Kidney (tissue), 14 donors: Measurements from ENCODE around the gene CHMP4A. TPM values are rescaled to one million over a fixed set of nuclear protein-coding genes. Genes with fewer than 3 reads are reported as not detected.

Experiments used
- DNase-seq, 5 donors: peaks; one replicate each; pipeline ENCODE4 v3.0.0-alpha.2; 2013 to 2020
- FAIRE-seq: peaks from 2 replicates; lab custom pipeline; 2012; peaks lifted over from hg19 to GRCh38; lab: Jason Lieb, UNC
- H3K27ac ChIP-seq, 2 donors: one replicate each; pipeline ENCODE4 v1.7.0; 2013; ENCODE audit warnings: low read depth in 2 of 2, low read length in 2 of 2, inconsistent platforms in 1 of 2
- H3K27me3 ChIP-seq: one replicate; pipeline ENCODE4 v1.7.1; 2013; ENCODE audit warnings: low read length, inconsistent platforms; ENCODE audit not compliant: control insufficient read depth, insufficient read depth
- H3K36me3 ChIP-seq, 3 donors: one replicate each; pipeline versions ENCODE4 v1.7.0 to v1.7.1; 2013; ENCODE audit warnings: low read length in 3 of 3, control low read depth in 1 of 3, inconsistent platforms in 1 of 3; ENCODE audit not compliant: insufficient read depth in 3 of 3, control insufficient read depth in 2 of 3
- H3K4me1 ChIP-seq, 3 donors: one replicate each; pipeline versions ENCODE4 v1.7.0 to v1.7.1; 2013; ENCODE audit warnings: low read length in 3 of 3, inconsistent platforms in 1 of 3, low read depth in 1 of 3; ENCODE audit not compliant: control insufficient read depth in 2 of 3, insufficient read depth in 2 of 3
- H3K4me3 ChIP-seq, 3 donors: one replicate each; pipeline versions ENCODE4 v1.7.0 to v1.8.1; 2013; ENCODE audit warnings: low read length in 3 of 3, control low read depth in 1 of 3, inconsistent platforms in 1 of 3
- H3K9ac ChIP-seq, 3 donors: one replicate each; pipeline versions ENCODE4 v1.7.0 to v1.7.1; 2013; ENCODE audit warnings: low read length in 3 of 3, control low read depth in 1 of 3, inconsistent platforms in 1 of 3
- H3K9me3 ChIP-seq, 3 donors: one replicate each; pipeline versions ENCODE4 v1.7.0 to v1.7.1; 2013; ENCODE audit warnings: low read length in 3 of 3, control low read depth in 1 of 3, inconsistent platforms in 1 of 3; ENCODE audit not compliant: control insufficient read depth in 2 of 3, insufficient read depth in 1 of 3
- CTCF ChIP-seq: IDR thresholded peaks from 3 replicates; pipeline ENCODE4 v1.5.1; 2012; ENCODE audit warnings: mild to moderate bottlenecking, moderate library complexity, borderline replicate concordance; ENCODE audit not compliant: insufficient read depth; ENCODE audit errors: extremely low read depth
- intact Hi-C: fragments of 100-400 bp; cut with DNase I; formaldehyde crosslinking; loops from one replicate; pipeline ENCODE4 v1.11.1; 2022
- polyA plus RNA-seq: library from polyadenylated mRNA; stranded (reverse); fragments of 350-450 nt; fragmentation: Illumina TruSeq; extraction: RNeasy Lipid Tissue Mini Kit (QIAGEN cat#74804); gene quantifications from one replicate; pipeline ENCODE4 v1.2.3, GENCODE V29; 2014; ENCODE audit warnings: low read depth, low replicate concordance; ENCODE audit not compliant: insufficient read depth
- total RNA-seq: library from RNA; stranded (reverse); fragmentation: NEBNext Ultra II Directional; extraction: Animal tissue kit (Norgen Biotek cat#: 25700); gene quantifications from one replicate; pipeline ENCODE4 v1.2.1, GENCODE V29; 2021
- donor health status: control.
- donor health status: control.
- donor health status: control.
- donor health status: control.
- donor health status: control.
- donor health status: DM: yes; HTN: yes; CAD: no.
- donor health status: Normal renal cell carcinoma (clear cell type).

Gene CHMP4A
- total and polyA plus RNA-seq, 2 donors from 2014 or later: 65.1 to 72.2 TPM

GRCh38 chr14:24232645-24233537, 19.6 kb upstream of the CHMP4A start, which contains the start of gene GMPR2:
Gene GMPR2, plus strand, starts transcription at chr14:24232929. Its CDS starts 325 bp downstream, at chr14:24233254.
- FAIRE-seq: no peak
- intact Hi-C loops: no loop called here

GRCh38 chr14:24232121-24232644, 18.9 kb upstream of the CHMP4A start, which contains the start of gene NEDD8:
Gene NEDD8, minus strand, starts transcription at chr14:24232367. Its CDS starts 100 bp downstream, at chr14:24232267.
- Histone ChIP-seq H3K9me3 (no peaks in the 10 kb centered on the region), H3K4me3 (peak within 1 kb of the TSS; percentile 86 to 96 (median 96)), H3K9ac (peak within 1 kb of the TSS; percentile 92 to 96 (median 94)), H3K27me3 (no peaks in the 10 kb centered on the region), H3K27ac (peak within 1 kb of the TSS; percentile 89 to 94), H3K36me3 (peaks cover 8 to 16% (median 13%) of the 10 kb centered on the region in 3 donors), H3K4me1 (peaks cover 0 to 25% (median 13%) of the 10 kb centered on the region in 3 donors)
- FAIRE-seq: no peak
- peak; percentile 91 to 98 (median 95) for DNase-seq
- intact Hi-C loops: no loop called here
- TF ChIP-seq CTCF: no peak

More at GRCh38 chr14:24232645-24233537, 19.6 kb upstream of the CHMP4A start, which contains the start of gene GMPR2:
- no peak for TF ChIP-seq CTCF
- H3K9me3 ChIP-seq: no peaks in the 10 kb centered on the region
- no peak for DNase-seq
- peak within 1 kb of the TSS; percentile 86 to 96 (median 96) for H3K4me3 ChIP-seq
- H3K27me3 ChIP-seq: no peaks in the 10 kb centered on the region
- H3K9ac ChIP-seq: peak within 1 kb of the TSS; percentile 92 to 96 (median 94)
- H3K36me3 ChIP-seq: peaks cover 8 to 19% (median 16%) of the 10 kb centered on the region in 3 donors
- H3K27ac ChIP-seq: peak within 1 kb of the TSS; percentile 89 to 94
- peaks cover 0 to 25% (median 13%) of the 10 kb centered on the region in 3 donors for H3K4me1 ChIP-seq

- DNase-seq (no peak), FAIRE-seq (no peak)
- intact Hi-C loops: no loop called here
- Histone ChIP-seq H3K9ac (peak overlapping the region; percentile 63 to 96 (median 94)), H3K27ac (peak overlapping the region; percentile 26 to 89), H3K9me3 (no peaks in the 10 kb centered on the region), H3K27me3 (no peaks in the 10 kb centered on the region), H3K4me3 (peak overlapping the region; percentile 86 to 96 (median 96)), H3K36me3 (peaks cover 6 to 9% (median 6%) of the 10 kb centered on the region in 3 donors), H3K4me1 (peaks cover 0 to 25% (median 13%) of the 10 kb centered on the region in 3 donors)
- TF ChIP-seq CTCF: no peak
These were observed 18.2 kb upstream of the CHMP4A start for GRCh38 chr14:24231263-24232120.
